ENCODE measurements around the gene SOX5. TPM values are rescaled to one million over a fixed set of nuclear protein-coding genes. Genes with fewer than 3 reads are reported as not detected.

The SOX5 gene
- total RNA-seq, 3 donors from 2014 or later (not counting 1 experiment from before 2014, with no cell fraction given) = 0.80 to 0.95 TPM; not detected in 1

DNA sequence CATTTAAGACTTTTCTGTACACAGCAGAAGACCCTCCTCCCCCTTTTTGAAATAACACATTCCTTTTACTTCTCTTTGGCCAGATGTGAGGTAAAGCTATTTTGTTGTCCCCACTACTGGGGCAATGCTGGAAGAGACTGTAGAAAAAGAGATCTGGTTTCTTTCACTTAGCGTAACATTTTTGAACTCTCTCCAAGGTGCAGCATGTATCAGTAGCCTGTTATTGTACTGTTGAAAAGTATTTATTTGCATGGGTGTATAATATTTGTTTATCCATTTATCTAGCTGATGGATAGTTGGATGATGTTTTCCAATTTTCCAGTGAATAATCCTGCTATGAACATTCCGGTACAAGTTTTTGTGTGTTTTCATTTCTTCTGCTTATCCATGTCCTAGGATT lies 335.2 kb downstream of the SOX5 start:
- H3K9me3 Mint-ChIP-seq = peaks cover 13 to 17% of the 10 kb centered on the region in 2 donors
- Histone ChIP-seq H3K4me1 (ENCODE audit: control insufficient read depth, insufficient read depth, low read length) (no peaks in the 10 kb centered on the region), H3K36me3 (ENCODE audit: control insufficient read depth, insufficient read depth, low read length) (no peaks in the 10 kb centered on the region), H3K27ac (ENCODE audit: low read length) (no peak overlapping the region), H3K27me3 (ENCODE audit: control insufficient read depth, insufficient read depth, low read length) (no peaks in the 10 kb centered on the region), H3K9me3 (ENCODE audit: control insufficient read depth, insufficient read depth, low read length) (no peaks in the 10 kb centered on the region), H3K4me3 (ENCODE audit: low read length) (no peak overlapping the region)
- no peak overlapping the region for H3K27ac Mint-ChIP-seq
- H3K4me3 Mint-ChIP-seq = no peak overlapping the region
- no peak for ATAC-seq
- intact Hi-C loops (cut with micrococcal nuclease) = no loop called here
- no peak for DNase-seq
- no peaks in the 10 kb centered on the region for H3K27me3 Mint-ChIP-seq (ENCODE audit: low read depth in 2 of 2)
- WGBS (ENCODE audit: insufficient coverage) = 100% methylated on average over 2 of the region's 2 CpGs
- no peaks in the 10 kb centered on the region for H3K4me1 Mint-ChIP-seq
- H3K36me3 Mint-ChIP-seq = peaks cover 16% of the 10 kb centered on the region
- TF ChIP-seq, protein P1, sequence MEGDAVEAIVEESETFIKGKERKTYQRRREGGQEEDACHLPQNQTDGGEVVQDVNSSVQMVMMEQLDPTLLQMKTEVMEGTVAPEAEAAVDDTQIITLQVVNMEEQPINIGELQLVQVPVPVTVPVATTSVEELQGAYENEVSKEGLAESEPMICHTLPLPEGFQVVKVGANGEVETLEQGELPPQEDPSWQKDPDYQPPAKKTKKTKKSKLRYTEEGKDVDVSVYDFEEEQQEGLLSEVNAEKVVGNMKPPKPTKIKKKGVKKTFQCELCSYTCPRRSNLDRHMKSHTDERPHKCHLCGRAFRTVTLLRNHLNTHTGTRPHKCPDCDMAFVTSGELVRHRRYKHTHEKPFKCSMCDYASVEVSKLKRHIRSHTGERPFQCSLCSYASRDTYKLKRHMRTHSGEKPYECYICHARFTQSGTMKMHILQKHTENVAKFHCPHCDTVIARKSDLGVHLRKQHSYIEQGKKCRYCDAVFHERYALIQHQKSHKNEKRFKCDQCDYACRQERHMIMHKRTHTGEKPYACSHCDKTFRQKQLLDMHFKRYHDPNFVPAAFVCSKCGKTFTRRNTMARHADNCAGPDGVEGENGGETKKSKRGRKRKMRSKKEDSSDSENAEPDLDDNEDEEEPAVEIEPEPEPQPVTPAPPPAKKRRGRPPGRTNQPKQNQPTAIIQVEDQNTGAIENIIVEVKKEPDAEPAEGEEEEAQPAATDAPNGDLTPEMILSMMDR (IDR thresholded peaks at IDR 0.05) = no peak

DNA sequence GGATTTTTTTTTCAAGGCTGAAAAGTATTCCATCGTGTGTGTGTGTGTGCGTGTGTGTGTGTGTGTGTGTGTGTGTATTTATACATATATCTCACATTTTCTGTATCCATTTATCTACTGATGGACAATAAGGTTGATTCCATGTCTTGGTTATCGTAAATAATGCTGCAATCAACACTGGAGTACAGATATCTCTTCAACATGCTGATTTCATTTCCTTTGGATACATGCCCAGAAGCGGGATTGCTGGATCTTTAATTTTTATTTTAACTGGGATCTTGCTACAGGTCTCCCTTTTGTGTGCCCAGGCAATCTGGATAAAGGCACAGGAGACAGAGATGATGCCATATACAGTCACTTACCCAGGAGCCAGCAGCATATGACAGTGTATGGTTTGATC lies 338.1 kb downstream of the SOX5 start:
- Histone ChIP-seq H3K4me1 (ENCODE audit: control insufficient read depth, insufficient read depth, low read length) (no peaks in the 10 kb centered on the region), H3K36me3 (ENCODE audit: control insufficient read depth, insufficient read depth, low read length) (no peaks in the 10 kb centered on the region), H3K27me3 (ENCODE audit: control insufficient read depth, insufficient read depth, low read length) (no peaks in the 10 kb centered on the region), H3K9me3 (ENCODE audit: control insufficient read depth, insufficient read depth, low read length) (no peaks in the 10 kb centered on the region), H3K4me3 (ENCODE audit: low read length) (no peak overlapping the region), H3K27ac (ENCODE audit: low read length) (no peak overlapping the region)
- no peak overlapping the region for H3K27ac Mint-ChIP-seq
- DNase-seq = no peak
- TF ChIP-seq, protein P1 (IDR thresholded peaks at IDR 0.05) = no peak
- no peak for ATAC-seq
- no peak overlapping the region for H3K4me3 Mint-ChIP-seq
- H3K9me3 Mint-ChIP-seq = peaks cover 13 to 16% of the 10 kb centered on the region in 2 donors
- intact Hi-C loops (cut with micrococcal nuclease) = no loop called here
- no peaks in the 10 kb centered on the region for H3K4me1 Mint-ChIP-seq
- no peaks in the 10 kb centered on the region for H3K27me3 Mint-ChIP-seq (ENCODE audit: low read depth in 2 of 2)
- H3K36me3 Mint-ChIP-seq = peaks cover 11% of the 10 kb centered on the region
- 76% methylated on average over 2 of the region's 4 CpGs for WGBS (ENCODE audit: insufficient coverage)

DNA sequence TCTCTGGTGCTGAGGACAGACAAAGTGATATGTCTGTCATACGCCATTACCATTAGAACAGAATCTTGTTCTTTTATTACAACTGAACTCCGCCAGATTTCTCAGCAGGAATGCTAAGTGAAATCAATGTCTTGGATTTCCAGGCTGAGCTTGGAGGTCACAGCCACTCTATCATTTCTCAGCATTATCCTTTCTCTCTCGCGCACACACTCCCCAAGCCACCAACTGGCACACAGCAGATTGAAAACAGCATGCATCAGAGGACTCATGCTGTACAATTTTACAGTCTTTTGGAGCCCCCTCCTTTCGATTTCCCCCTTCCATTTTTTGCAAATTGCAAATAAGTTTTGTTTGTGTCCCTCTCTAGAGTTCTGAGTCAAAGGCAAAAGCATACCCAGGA lies 348.6 kb downstream of the SOX5 start:
- no peak overlapping the region for H3K4me3 ChIP-seq (ENCODE audit: low read length)
- no peaks in the 10 kb centered on the region for H3K36me3 ChIP-seq (ENCODE audit: control insufficient read depth, insufficient read depth, low read length)
- TF ChIP-seq, protein P1 (IDR thresholded peaks at IDR 0.05) = no peak
- no peak overlapping the region for H3K27ac ChIP-seq (ENCODE audit: low read length)
- peaks cover 7% of the 10 kb centered on the region for H3K36me3 Mint-ChIP-seq
- 88% methylated on average over 5 of the region's 5 CpGs for WGBS (ENCODE audit: insufficient coverage)
- intact Hi-C loops (cut with micrococcal nuclease) = no loop called here
- H3K4me1 ChIP-seq (ENCODE audit: control insufficient read depth, insufficient read depth, low read length) = no peaks in the 10 kb centered on the region
- H3K9me3 ChIP-seq (ENCODE audit: control insufficient read depth, insufficient read depth, low read length) = peaks cover 5% of the 10 kb centered on the region
- no peak overlapping the region for H3K4me3 Mint-ChIP-seq
- ATAC-seq (no peak), DNase-seq (no peak)
- H3K4me1 Mint-ChIP-seq = no peaks in the 10 kb centered on the region
- no peaks in the 10 kb centered on the region for H3K27me3 Mint-ChIP-seq (ENCODE audit: low read depth in 2 of 2)
- no peaks in the 10 kb centered on the region for H3K27me3 ChIP-seq (ENCODE audit: control insufficient read depth, insufficient read depth, low read length)
- no peak overlapping the region for H3K27ac Mint-ChIP-seq
- H3K9me3 Mint-ChIP-seq = peaks cover 10 to 13% of the 10 kb centered on the region in 2 donors

DNA sequence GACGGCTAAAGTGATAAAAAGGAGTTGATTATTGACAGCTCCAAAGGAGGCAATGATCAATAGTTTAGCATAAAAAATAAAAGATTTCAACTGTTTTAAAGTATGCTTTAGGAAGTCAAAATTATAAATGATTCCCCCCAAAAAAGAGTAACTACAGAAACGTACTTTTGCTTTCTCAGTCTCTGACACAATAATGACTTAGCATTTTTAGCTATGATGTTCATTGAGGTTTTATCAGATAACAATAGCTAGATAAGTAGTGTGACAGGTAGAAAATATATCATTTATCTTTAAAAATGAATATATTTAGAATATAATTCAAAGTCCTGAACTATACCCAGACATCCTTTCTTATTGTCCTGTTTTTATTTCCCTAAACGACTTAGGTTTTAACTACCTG lies 352.9 kb downstream of the SOX5 start:
- H3K36me3 ChIP-seq (ENCODE audit: control insufficient read depth, insufficient read depth, low read length) = no peaks in the 10 kb centered on the region
- no peak overlapping the region for H3K4me3 Mint-ChIP-seq

More for the DNA sequence above, 352.9 kb downstream of the SOX5 start:
- Mint-ChIP-seq H3K36me3 (peaks cover 7% of the 10 kb centered on the region), H3K27me3 (ENCODE audit: low read depth in 2 of 2) (no peaks in the 10 kb centered on the region), H3K27ac (no peak overlapping the region), H3K4me1 (no peaks in the 10 kb centered on the region), H3K9me3 (peaks cover 10 to 13% of the 10 kb centered on the region in 2 donors)
- ATAC-seq = no peak
- no peaks in the 10 kb centered on the region for H3K27me3 ChIP-seq (ENCODE audit: control insufficient read depth, insufficient read depth, low read length)
- peaks cover 5% of the 10 kb centered on the region for H3K9me3 ChIP-seq (ENCODE audit: control insufficient read depth, insufficient read depth, low read length)
- no peaks in the 10 kb centered on the region for H3K4me1 ChIP-seq (ENCODE audit: control insufficient read depth, insufficient read depth, low read length)
- no peak for DNase-seq
- no peak overlapping the region for H3K27ac ChIP-seq (ENCODE audit: low read length)
- TF ChIP-seq, protein P1 (IDR thresholded peaks at IDR 0.05) = no peak
- H3K4me3 ChIP-seq (ENCODE audit: low read length) = no peak overlapping the region
- WGBS (ENCODE audit: insufficient coverage) = 94% methylated on average over 2 of the region's 3 CpGs
- intact Hi-C loops (cut with micrococcal nuclease) = no loop called here

All from natural killer cell (primary cell).